ENCODE measurements around the gene NEAT1.

The NEAT1 gene

GRCh38 chr11:65442842-65443331 lies 20.3 kb downstream of the NEAT1 start:
- DNase-seq (ENCODE audit: low read depth): peak; percentile 69
- TF ChIP-seq CTCF (conservative IDR thresholded peaks at IDR 0.05; ENCODE audit: low read depth, low read length): no peak
- H3K4me3 ChIP-seq (ENCODE audit: low read depth, low read length): no peak overlapping the region

GRCh38 chr11:65444314-65445051 lies 21.9 kb downstream of the NEAT1 start:
- TF ChIP-seq CTCF (conservative IDR thresholded peaks at IDR 0.05; ENCODE audit: low read depth, low read length): no peak
- peak; percentile 76 for DNase-seq (ENCODE audit: low read depth)
- no peak overlapping the region for H3K4me3 ChIP-seq (ENCODE audit: low read depth, low read length)

GRCh38 chr11:65445101-65445603 lies 22.6 kb downstream of the NEAT1 start:
- no peak overlapping the region for H3K4me3 ChIP-seq (ENCODE audit: low read depth, low read length)
- DNase-seq (ENCODE audit: low read depth): peak; percentile 74
- TF ChIP-seq CTCF (conservative IDR thresholded peaks at IDR 0.05; ENCODE audit: low read depth, low read length): no peak

GRCh38 chr11:65445604-65446445 lies 23.2 kb downstream of the NEAT1 start:
- peak; percentile 81 for DNase-seq (ENCODE audit: low read depth)
- no peak for TF ChIP-seq CTCF (conservative IDR thresholded peaks at IDR 0.05; ENCODE audit: low read depth, low read length)
- H3K4me3 ChIP-seq (ENCODE audit: low read depth, low read length): no peak overlapping the region

GRCh38 chr11:65446446-65447277 lies 24.1 kb downstream of the NEAT1 start:
- peak; percentile 73 for DNase-seq (ENCODE audit: low read depth)
- TF ChIP-seq CTCF (conservative IDR thresholded peaks at IDR 0.05; ENCODE audit: low read depth, low read length): no peak
- no peak overlapping the region for H3K4me3 ChIP-seq (ENCODE audit: low read depth, low read length)

GRCh38 chr11:65448074-65448417 lies 25.4 kb downstream of the NEAT1 start:
- TF ChIP-seq CTCF (conservative IDR thresholded peaks at IDR 0.05; ENCODE audit: low read depth, low read length): no peak
- no peak for DNase-seq (ENCODE audit: low read depth)
- no peak overlapping the region for H3K4me3 ChIP-seq (ENCODE audit: low read depth, low read length)
